Measurements from ENCODE around the gene MKX. TPM values are rescaled to one million over a fixed set of nuclear protein-coding genes. Genes with fewer than 3 reads are reported as not detected.
A peak's percentile ranks its signal among the peaks of the same experiment; 100 is the strongest.

Gene MKX
- total and polyA plus RNA-seq, 2 donors (not counting 3 experiments of a cell fraction or from before 2014, with no cell fraction given): not detected

DNA sequence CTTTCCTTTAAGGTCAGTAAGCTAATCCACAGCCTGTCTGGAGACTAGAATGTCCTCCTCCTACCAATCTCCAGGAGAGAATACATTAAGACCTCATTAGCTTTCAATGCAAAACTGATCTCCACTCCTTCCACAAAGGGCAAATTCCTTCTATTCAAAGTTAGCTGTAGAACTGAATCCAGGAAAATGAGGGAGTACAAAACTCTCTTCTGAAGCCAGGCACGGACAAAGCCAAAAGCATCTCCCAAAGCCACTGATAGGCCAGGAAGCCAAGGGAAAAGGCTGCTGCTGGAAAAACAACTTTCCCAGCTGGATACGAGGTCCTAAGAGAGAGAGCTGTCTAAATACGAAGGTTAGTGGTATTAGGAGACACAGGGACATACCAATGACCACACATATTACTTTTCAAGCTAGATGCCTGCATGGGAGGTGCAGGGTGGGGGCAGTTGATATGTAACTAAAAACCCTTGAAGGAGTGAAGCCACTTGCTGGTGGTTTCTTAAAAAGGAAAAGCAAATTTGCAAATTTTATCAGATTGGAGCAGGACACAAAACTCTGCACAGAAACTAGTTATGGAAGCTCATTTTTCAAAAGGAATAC is 43.6 kb downstream of the MKX start:
- Histone ChIP-seq H3K36me3 (ENCODE audit: control insufficient read depth in 2 of 2, extremely low read depth in 1 of 2, insufficient read depth in 2 of 2, low read length in 2 of 2) (no peaks in the 10 kb centered on the region), H3K79me2 (ENCODE audit: control insufficient read depth, insufficient read depth, low read length) (no peaks in the 10 kb centered on the region), H3K27ac (ENCODE audit: insufficient read depth, low read depth, low read length) (no peak overlapping the region), H3K9me3 (replicated peaks; ENCODE audit: control insufficient read depth, insufficient read depth, low read length) (no peaks in the 10 kb centered on the region), H3K4me3 (replicated peaks in 1 of 3; ENCODE audit: insufficient read depth in 1 of 3, low read depth in 1 of 3, low read length in 3 of 3) (no peak overlapping the region), H2AFZ (ENCODE audit: low read depth, low read length) (no peak overlapping the region), H3K9ac (replicated peaks; ENCODE audit: extremely low read depth, insufficient read depth, low read length) (no peak overlapping the region), H3K27me3 (ENCODE audit: control insufficient read depth in 2 of 2, insufficient read depth in 2 of 2, low read length in 2 of 2) (peaks cover 0 to 1% of the 10 kb centered on the region in 2 experiments), H3K4me1 (ENCODE audit: control insufficient read depth, extremely low read depth, insufficient read depth, low read length) (no peaks in the 10 kb centered on the region), H4K20me1 (replicated peaks; ENCODE audit: control insufficient read depth, extremely low read depth, insufficient read depth, low read length) (no peaks in the 10 kb centered on the region), H3K4me2 (ENCODE audit: insufficient read depth, low read length) (no peak overlapping the region), H3K9me1 (replicated peaks; ENCODE audit: control insufficient read depth, extremely low read depth, insufficient read depth, low read length) (no peaks in the 10 kb centered on the region)
- DNase-seq (ENCODE audit: low read depth, low spot score) (no peak), FAIRE-seq (no peak)
- no peak for TF ChIP-seq JUN (IDR thresholded peaks at IDR 0.05; ENCODE audit: borderline replicate concordance, insufficient read depth, insufficient read length, low read depth)
- intact Hi-C loops (cut with micrococcal nuclease): no loop called here
- POLR2A ChIA-PET: no interaction called here
- BruUV-seq (replicated peaks): no TSS peak
- CTCF ChIA-PET: interaction anchor here (1.0 to 1.4 kb wide), 2 partner anchors 14 to 34 kb away, joined by 3 to 5 read pairs; no protein-coding TSS in a partner anchor
- dilution Hi-C loops (cut with MboI; ENCODE audit: extremely low pct_ligation_motif_present, low sequenced_read_pairs): no loop called here

DNA sequence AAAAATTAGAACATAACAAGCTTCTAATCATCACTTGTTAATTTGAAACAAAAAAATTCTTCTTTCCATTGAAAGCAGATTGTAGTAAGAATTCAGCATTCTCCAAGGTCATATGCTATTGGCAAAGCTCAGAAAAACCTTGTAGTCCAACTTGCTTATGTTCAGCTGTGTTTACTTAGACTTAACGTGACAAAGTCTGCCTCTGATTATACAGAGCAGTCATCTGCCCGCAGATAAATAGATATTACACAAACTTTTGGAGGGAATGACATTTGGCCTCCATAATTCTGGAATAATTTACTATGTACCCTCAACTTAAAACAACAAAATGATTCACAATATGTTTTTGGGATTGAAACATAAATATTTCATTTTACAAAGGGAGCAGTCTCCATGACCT is 45.8 kb downstream of the MKX start:
- no peaks in the 10 kb centered on the region for H3K79me2 ChIP-seq (ENCODE audit: control insufficient read depth, insufficient read depth, low read length)
- H3K9ac ChIP-seq (replicated peaks; ENCODE audit: extremely low read depth, insufficient read depth, low read length): no peak overlapping the region
- no peaks in the 10 kb centered on the region for H3K9me1 ChIP-seq (replicated peaks; ENCODE audit: control insufficient read depth, extremely low read depth, insufficient read depth, low read length)
- no peak for DNase-seq (ENCODE audit: low read depth, low spot score)
- H3K4me2 ChIP-seq (ENCODE audit: insufficient read depth, low read length): no peak overlapping the region
- no peaks in the 10 kb centered on the region for H3K9me3 ChIP-seq (replicated peaks; ENCODE audit: control insufficient read depth, insufficient read depth, low read length)
- peak; percentile 38 for FAIRE-seq
- H2AFZ ChIP-seq (ENCODE audit: low read depth, low read length): no peak overlapping the region
- intact Hi-C loops (cut with micrococcal nuclease) (no loop called here), dilution Hi-C loops (cut with MboI; ENCODE audit: extremely low pct_ligation_motif_present, low sequenced_read_pairs) (no loop called here)
- H4K20me1 ChIP-seq (replicated peaks; ENCODE audit: control insufficient read depth, extremely low read depth, insufficient read depth, low read length): no peaks in the 10 kb centered on the region
- ChIA-PET POLR2A (no interaction called here), CTCF (no interaction called here)
- no peak overlapping the region for H3K27ac ChIP-seq (ENCODE audit: insufficient read depth, low read depth, low read length)
- no peak overlapping the region for H3K4me3 ChIP-seq (replicated peaks in 1 of 3; ENCODE audit: insufficient read depth in 1 of 3, low read depth in 1 of 3, low read length in 3 of 3)
- no TSS peak for BruUV-seq (replicated peaks)
- peaks cover 0 to 1% of the 10 kb centered on the region in 2 experiments for H3K27me3 ChIP-seq (ENCODE audit: control insufficient read depth in 2 of 2, insufficient read depth in 2 of 2, low read length in 2 of 2)
- no peak for TF ChIP-seq GATA2 (IDR thresholded peaks at IDR 0.05; ENCODE audit: insufficient read depth, insufficient read length, low read depth, low read length)
- TF ChIP-seq, protein P1, sequence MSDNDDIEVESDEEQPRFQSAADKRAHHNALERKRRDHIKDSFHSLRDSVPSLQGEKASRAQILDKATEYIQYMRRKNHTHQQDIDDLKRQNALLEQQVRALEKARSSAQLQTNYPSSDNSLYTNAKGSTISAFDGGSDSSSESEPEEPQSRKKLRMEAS (IDR thresholded peaks at IDR 0.05; ENCODE audit: insufficient read depth, insufficient read length): no peak
- TF ChIP-seq, protein P2, sequence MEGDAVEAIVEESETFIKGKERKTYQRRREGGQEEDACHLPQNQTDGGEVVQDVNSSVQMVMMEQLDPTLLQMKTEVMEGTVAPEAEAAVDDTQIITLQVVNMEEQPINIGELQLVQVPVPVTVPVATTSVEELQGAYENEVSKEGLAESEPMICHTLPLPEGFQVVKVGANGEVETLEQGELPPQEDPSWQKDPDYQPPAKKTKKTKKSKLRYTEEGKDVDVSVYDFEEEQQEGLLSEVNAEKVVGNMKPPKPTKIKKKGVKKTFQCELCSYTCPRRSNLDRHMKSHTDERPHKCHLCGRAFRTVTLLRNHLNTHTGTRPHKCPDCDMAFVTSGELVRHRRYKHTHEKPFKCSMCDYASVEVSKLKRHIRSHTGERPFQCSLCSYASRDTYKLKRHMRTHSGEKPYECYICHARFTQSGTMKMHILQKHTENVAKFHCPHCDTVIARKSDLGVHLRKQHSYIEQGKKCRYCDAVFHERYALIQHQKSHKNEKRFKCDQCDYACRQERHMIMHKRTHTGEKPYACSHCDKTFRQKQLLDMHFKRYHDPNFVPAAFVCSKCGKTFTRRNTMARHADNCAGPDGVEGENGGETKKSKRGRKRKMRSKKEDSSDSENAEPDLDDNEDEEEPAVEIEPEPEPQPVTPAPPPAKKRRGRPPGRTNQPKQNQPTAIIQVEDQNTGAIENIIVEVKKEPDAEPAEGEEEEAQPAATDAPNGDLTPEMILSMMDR (IDR thresholded peaks at IDR 0.05; ENCODE audit: extremely low read depth in 1 of 2, insufficient read depth in 1 of 2, low read depth in 1 of 2, low read length in 2 of 2): no peak
- TF ChIP-seq POLR2AphosphoS5 (IDR thresholded peaks at IDR 0.05; ENCODE audit: insufficient read depth, low read depth, low read length): no peak
- no peak for TF ChIP-seq JUN (IDR thresholded peaks at IDR 0.05; ENCODE audit: borderline replicate concordance, insufficient read depth, insufficient read length, low read depth)
- TF ChIP-seq EZH2 (IDR thresholded peaks at IDR 0.05; ENCODE audit: borderline replicate concordance, low read depth, low read length, severe bottlenecking): no peak
- TF ChIP-seq MYC (IDR thresholded peaks at IDR 0.05; ENCODE audit: low read depth, low read length): no peak
- TF ChIP-seq FOS (IDR thresholded peaks at IDR 0.05; ENCODE audit: borderline replicate concordance, insufficient read depth, low read length): no peak
- H3K4me1 ChIP-seq (ENCODE audit: control insufficient read depth, extremely low read depth, insufficient read depth, low read length): no peaks in the 10 kb centered on the region
- no peaks in the 10 kb centered on the region for H3K36me3 ChIP-seq (ENCODE audit: control insufficient read depth in 2 of 2, extremely low read depth in 1 of 2, insufficient read depth in 2 of 2, low read length in 2 of 2)

Data from endothelial cell of umbilical vein (primary cell).